Esophagus muscularis mucosa (tissue), 4 donors: ENCODE data around the gene PLK3.

Source experiments
- EP300 ChIP-seq: sonication (generic); formaldehyde crosslinking; IDR thresholded peaks from one replicate; pipeline ENCODE4 v1.6.1; 2017; ENCODE audit warnings: antibody characterized with exemption
- POLR2A ChIP-seq: fragments of 450-650 bp; IDR thresholded peaks from one replicate; pipeline ENCODE4 v1.6.1; 2017; ENCODE audit warnings: antibody characterized with exemption, moderate library complexity, mild to moderate bottlenecking, low read depth
- POLR2AphosphoS5 ChIP-seq, 2 donors: sonication (generic); formaldehyde crosslinking; IDR thresholded peaks; one replicate each; pipeline ENCODE4 v1.6.1; 2017; ENCODE audit warnings: antibody characterized with exemption in 2 of 2
- TF ChIP-seq, protein P1 (sequence below), 3 experiments: fragments of 200-600 bp in 2 of 3; fragments of 450-650 bp in 1 of 3; sonication (generic) in 2 of 3; IDR thresholded peaks; one replicate each; pipeline ENCODE4 v1.5.1; 2017 to 2019; ENCODE audit warnings: antibody characterized with exemption in 3 of 3, mild to moderate bottlenecking in 2 of 3, moderate library complexity in 1 of 3

DNA sequence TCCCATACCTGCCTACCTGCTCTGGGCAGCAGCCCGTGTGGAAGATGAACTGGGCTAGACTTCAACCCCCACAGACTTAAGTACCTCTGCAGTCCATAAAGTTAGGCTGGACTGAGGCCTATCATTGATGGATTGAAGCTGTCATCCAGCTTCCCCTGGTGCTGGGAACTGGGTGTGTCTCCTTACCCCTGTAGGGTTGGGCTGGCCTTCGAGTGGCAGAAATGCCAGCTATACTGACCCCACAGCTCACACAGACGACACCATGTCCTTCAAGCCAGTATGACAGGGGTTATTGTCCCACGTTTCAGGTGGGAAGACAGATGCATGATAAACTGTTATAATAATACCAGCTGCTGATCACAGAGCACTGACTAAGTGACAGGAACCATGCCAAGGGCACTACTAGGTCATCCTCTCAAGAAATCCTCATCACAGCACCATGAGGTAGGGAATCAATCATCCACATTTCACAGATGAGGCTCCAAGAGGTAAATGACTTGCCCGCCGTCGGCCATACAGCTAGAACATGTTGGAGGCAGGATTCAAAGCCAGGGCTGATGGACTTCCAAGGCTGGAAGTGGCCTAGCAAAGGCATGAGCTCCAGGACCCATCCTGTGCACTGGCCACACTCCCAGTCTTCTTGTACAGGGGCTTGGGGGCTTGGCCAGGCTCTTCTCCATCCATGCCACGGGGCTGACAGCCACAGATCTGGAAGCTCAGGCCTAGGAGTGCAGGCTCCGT is 11.9 kb upstream of the PLK3 start, which contains the start of gene BEST4:
- TF ChIP-seq EP300 (no peak), POLR2AphosphoS5 (IDR thresholded peaks at IDR 0.05) (no peak), POLR2A (no peak)
- TF ChIP-seq, protein P1, sequence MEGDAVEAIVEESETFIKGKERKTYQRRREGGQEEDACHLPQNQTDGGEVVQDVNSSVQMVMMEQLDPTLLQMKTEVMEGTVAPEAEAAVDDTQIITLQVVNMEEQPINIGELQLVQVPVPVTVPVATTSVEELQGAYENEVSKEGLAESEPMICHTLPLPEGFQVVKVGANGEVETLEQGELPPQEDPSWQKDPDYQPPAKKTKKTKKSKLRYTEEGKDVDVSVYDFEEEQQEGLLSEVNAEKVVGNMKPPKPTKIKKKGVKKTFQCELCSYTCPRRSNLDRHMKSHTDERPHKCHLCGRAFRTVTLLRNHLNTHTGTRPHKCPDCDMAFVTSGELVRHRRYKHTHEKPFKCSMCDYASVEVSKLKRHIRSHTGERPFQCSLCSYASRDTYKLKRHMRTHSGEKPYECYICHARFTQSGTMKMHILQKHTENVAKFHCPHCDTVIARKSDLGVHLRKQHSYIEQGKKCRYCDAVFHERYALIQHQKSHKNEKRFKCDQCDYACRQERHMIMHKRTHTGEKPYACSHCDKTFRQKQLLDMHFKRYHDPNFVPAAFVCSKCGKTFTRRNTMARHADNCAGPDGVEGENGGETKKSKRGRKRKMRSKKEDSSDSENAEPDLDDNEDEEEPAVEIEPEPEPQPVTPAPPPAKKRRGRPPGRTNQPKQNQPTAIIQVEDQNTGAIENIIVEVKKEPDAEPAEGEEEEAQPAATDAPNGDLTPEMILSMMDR (IDR thresholded peaks at IDR 0.05) = no peak
